ENCODE measurements around the gene HECW1. TPM values are rescaled to one million over a fixed set of nuclear protein-coding genes. Genes with fewer than 3 reads are reported as not detected.

The HECW1 gene
- total and polyA plus RNA-seq, 2 experiments from 2014 or later, result 11.0 to 21.8 TPM

GRCh38 chr7:43332193-43332796 lies 219.8 kb downstream of the HECW1 start (continued):
- no peak for TF ChIP-seq STAT1 (IDR thresholded peaks at IDR 0.05; ENCODE audit: unreplicated experiment)
- no peak for TF ChIP-seq REST (IDR thresholded peaks at IDR 0.05; ENCODE audit: unreplicated experiment)
- no peak for TF ChIP-seq EZH2phosphoT487 (IDR thresholded peaks at IDR 0.05; ENCODE audit: unreplicated experiment)

GRCh38 chr7:43337191-43337590 lies 224.7 kb downstream of the HECW1 start:
- no peaks in the 10 kb centered on the region for H3K9me3 Mint-ChIP-seq
- Histone ChIP-seq H4K20me1 (replicated peaks; ENCODE audit: insufficient read depth) (no peaks in the 10 kb centered on the region), H3F3A (replicated peaks; ENCODE audit: low read depth) (no peaks in the 10 kb centered on the region), H3K27me3 (ENCODE audit: insufficient read depth) (no peaks in the 10 kb centered on the region), H3K79me2 (replicated peaks; ENCODE audit: insufficient read depth) (no peaks in the 10 kb centered on the region), H2AFZ (no peak overlapping the region), H3K9me2 (ENCODE audit: insufficient read depth) (peaks cover 3% of the 10 kb centered on the region), H3K4me3 (no peak overlapping the region), H3K4me2 (no peak overlapping the region), H3K27ac (ENCODE audit: low read depth) (no peak overlapping the region), H3K4me1 (ENCODE audit: insufficient read depth) (no peaks in the 10 kb centered on the region), H3K36me3 (ENCODE audit: insufficient read depth) (no peaks in the 10 kb centered on the region)
- no peaks in the 10 kb centered on the region for H3K36me3 Mint-ChIP-seq (ENCODE audit: low read depth)
- peaks cover 7% of the 10 kb centered on the region; the same call in 1 of the 3 replicates for H3K4me1 Mint-ChIP-seq
- DNase-seq (ENCODE audit: low spot score) (no peak), ATAC-seq (no peak)
- H3K27ac Mint-ChIP-seq, result no peak overlapping the region
- H3K27me3 Mint-ChIP-seq (ENCODE audit: insufficient read depth, low read depth, poor library complexity), result peaks cover 3% of the 10 kb centered on the region
- TF ChIP-seq EZH2phosphoT487 (IDR thresholded peaks at IDR 0.05; ENCODE audit: unreplicated experiment) (no peak), EZH2 (IDR thresholded peaks at IDR 0.05; ENCODE audit: low read depth, unreplicated experiment) (no peak), ZNF462 (CRISPR knock-in tag; IDR thresholded peaks at IDR 0.05) (no peak), POLR2AphosphoS5 (IDR thresholded peaks at IDR 0.05; ENCODE audit: low read depth) (no peak), CTCF (conservative IDR thresholded peaks at IDR 0.05; ENCODE audit: low read depth in 2 of 2) (no peak), ETS1 (IDR thresholded peaks at IDR 0.05) (no peak), NANOG (IDR thresholded peaks at IDR 0.05; ENCODE audit: borderline replicate concordance) (no peak), JUNB (IDR thresholded peaks at IDR 0.05; ENCODE audit: unreplicated experiment) (no peak), STAT1 (IDR thresholded peaks at IDR 0.05; ENCODE audit: unreplicated experiment) (no peak), ZNF331 (CRISPR knock-in tag; IDR thresholded peaks at IDR 0.05; ENCODE audit: low read depth) (no peak)
- H3K4me3 Mint-ChIP-seq, result no peak overlapping the region
